ENCODE measurements around the gene FAAH2.
"Not testable (repeated sequence)": the region's sequence is repeated elsewhere in the genome, so short reads cannot be mapped to it uniquely, and the experiment has no call there.

Gene FAAH2

GRCh38 chrX:57380026-57380796 lies 93.7 kb downstream of the FAAH2 start:
- no peak for DNase-seq (ENCODE audit: low read depth)

GRCh38 chrX:57394162-57394561 lies 107.7 kb downstream of the FAAH2 start:
- not testable (repeated sequence) for DNase-seq (ENCODE audit: low read depth)

- not testable (repeated sequence) for DNase-seq (ENCODE audit: low read depth)
Observed at GRCh38 chrX:57403191-57403590, 116.7 kb downstream of the FAAH2 start.

GRCh38 chrX:57406149-57406548 lies 119.6 kb downstream of the FAAH2 start:
- no peak for DNase-seq (ENCODE audit: low read depth)

GRCh38 chrX:57417827-57418226 lies 131.3 kb downstream of the FAAH2 start:
- no peak for DNase-seq (ENCODE audit: low read depth)

- no peak for DNase-seq (ENCODE audit: low read depth)
Observed at GRCh38 chrX:57422289-57422688, 135.8 kb downstream of the FAAH2 start.

GRCh38 chrX:57422790-57423189 lies 136.3 kb downstream of the FAAH2 start:
- no peak for DNase-seq (ENCODE audit: low read depth)

- DNase-seq (ENCODE audit: low read depth), result no peak
Observed at GRCh38 chrX:57445076-57445475, 158.6 kb downstream of the FAAH2 start.

GRCh38 chrX:57445832-57446231 lies 159.3 kb downstream of the FAAH2 start:
- DNase-seq (ENCODE audit: low read depth), result no peak

GRCh38 chrX:57447856-57448255 lies 161.3 kb downstream of the FAAH2 start:
- DNase-seq (ENCODE audit: low read depth), result no peak

- no peak for DNase-seq (ENCODE audit: low read depth)
Observed at GRCh38 chrX:57451426-57452020, 165.0 kb downstream of the FAAH2 start.

GRCh38 chrX:57453901-57454300 lies 167.4 kb downstream of the FAAH2 start:
- no peak for DNase-seq (ENCODE audit: low read depth)

GRCh38 chrX:57481514-57481913 lies 195.0 kb downstream of the FAAH2 start:
- DNase-seq (ENCODE audit: low read depth), result no peak

GRCh38 chrX:57516491-57516890 lies 230.0 kb downstream of the FAAH2 start:
- DNase-seq (ENCODE audit: low read depth), result no peak

- DNase-seq (ENCODE audit: low read depth), result no peak
Observed at GRCh38 chrX:57519578-57520118, 233.1 kb downstream of the FAAH2 start.

- no peak for DNase-seq (ENCODE audit: low read depth)
Observed at GRCh38 chrX:57528670-57529255, 242.3 kb downstream of the FAAH2 start.
